CD4-positive, alpha-beta T cell (primary cell): ENCODE measurements around the gene PFDN5. TPM values are rescaled to one million over a fixed set of nuclear protein-coding genes. Genes with fewer than 3 reads are reported as not detected.

Experiments
- ATAC-seq: fragments of 200-7000 bp; cut with Tn5 transposase; one replicate; pipeline ENCODE4 v1.10.0; 2022; ENCODE audit warnings: mild to moderate bottlenecking; ENCODE audit not compliant: poor library complexity
- CTCF ChIA-PET: fragments of 350-600 bp; sonication (Branson Sonifier 250); formaldehyde crosslinking; loops from one replicate; lab custom pipeline; 2021; ENCODE audit warnings: antibody characterized with exemption, inconsistent platforms; lab: Charles Lee
- POLR2A ChIA-PET: fragments of 350-600 bp; sonication (Branson Sonifier 250); formaldehyde crosslinking; loops from one replicate; lab custom pipeline; 2021; ENCODE audit warnings: antibody characterized with exemption, inconsistent platforms; lab: Charles Lee
- DNase-seq, 14 experiments: peaks; one replicate each; pipeline ENCODE4 v3.0.0-alpha.2; 2013 to 2020; ENCODE audit warnings: mixed read lengths in 2 of 14
- H3K27ac ChIP-seq, 2 donors: one replicate each; pipeline versions ENCODE4 v1.5.1 to v1.7.0; 2013; ENCODE audit warnings: low read length in 2 of 2, low read depth in 1 of 2, mild to moderate bottlenecking in 1 of 2
- H3K27me3 ChIP-seq, 2 experiments: 1 replicate in 1 of 2; 2 replicates in 1 of 2; pipeline versions ENCODE4 v1.6.1 to v1.7.0; 2013; ENCODE audit warnings: low read length in 2 of 2, control low read depth in 1 of 2, mild to moderate bottlenecking in 1 of 2, moderate library complexity in 1 of 2; ENCODE audit not compliant: insufficient read depth in 2 of 2, control insufficient read depth in 1 of 2
- H3K36me3 ChIP-seq: one replicate; pipeline ENCODE4 v1.6.1; 2013; ENCODE audit warnings: low read length, control low read depth; ENCODE audit not compliant: insufficient read depth
- H3K4me1 ChIP-seq: one replicate; pipeline ENCODE4 v1.6.1; 2013; ENCODE audit warnings: low read length, control low read depth; ENCODE audit not compliant: insufficient read depth
- H3K4me3 ChIP-seq: one replicate; pipeline ENCODE4 v1.5.1; 2013; ENCODE audit warnings: mild to moderate bottlenecking, low read length, moderate library complexity
- H3K9me3 ChIP-seq, 2 experiments: 1 replicate in 1 of 2; 2 replicates in 1 of 2; pipeline versions ENCODE4 v1.6.1 to v1.7.0; 2013; ENCODE audit warnings: low read length in 2 of 2, mild to moderate bottlenecking in 2 of 2, control low read depth in 1 of 2, moderate library complexity in 1 of 2; ENCODE audit not compliant: control insufficient read depth in 1 of 2, insufficient read depth in 1 of 2
- H3K27ac Mint-ChIP-seq: one replicate; pipeline ENCODE4 v1.8.0; 2020; ENCODE audit warnings: mixed read lengths
- H3K27me3 Mint-ChIP-seq: one replicate; pipeline ENCODE4 v1.8.0; 2021; ENCODE audit warnings: mixed read lengths
- H3K36me3 Mint-ChIP-seq: one replicate; pipeline ENCODE4 v1.8.0; 2021; ENCODE audit warnings: low read depth, mixed read lengths
- H3K4me1 Mint-ChIP-seq: one replicate; pipeline ENCODE4 v1.8.0; 2021; ENCODE audit warnings: low read depth, mixed read lengths
- H3K4me3 Mint-ChIP-seq: one replicate; pipeline ENCODE4 v1.8.0; 2020; ENCODE audit warnings: mild to moderate bottlenecking, mixed read lengths
- H3K9me3 Mint-ChIP-seq: one replicate; pipeline ENCODE4 v1.8.0; 2020; ENCODE audit warnings: mixed read lengths
- CTCF ChIP-seq: fragments of 200-600 bp; IDR thresholded peaks from one replicate; pipeline ENCODE4 v1.8.0; 2022; ENCODE audit warnings: antibody characterized with exemption, mild to moderate bottlenecking
- intact Hi-C, 2 experiments: fragments of 100-400 bp; cut with DNase I in 1 of 2; cut with micrococcal nuclease in 1 of 2; formaldehyde crosslinking; loops; one replicate each; pipeline versions ENCODE4 v1.15.1 to v1.9.0; 2023 to 2025; cut with DNase I, micrococcal nuclease
- total RNA-seq, 174 experiments: library from RNA in 2 of 174; stranded (reverse) in 2 of 174; gene quantifications; one replicate each; pipeline ENCODE4 v1.2.3 and lab custom pipeline; 2021 to 2026

PFDN5 gene
- total RNA-seq, 2 experiments from 2014 or later, result 757 to 763 TPM

- Mint-ChIP-seq H3K9me3 (no peaks in the 10 kb centered on the region), H3K27me3 (no peaks in the 10 kb centered on the region), H3K27ac (peak overlapping the region; percentile 82), H3K4me3 (peak overlapping the region; percentile 95), H3K4me1 (peaks cover 19% of the 10 kb centered on the region), H3K36me3 (no peaks in the 10 kb centered on the region)
- Histone ChIP-seq H3K27me3 (no peaks in the 10 kb centered on the region), H3K27ac (peak overlapping the region; percentile 40 to 50), H3K36me3 (no peaks in the 10 kb centered on the region), H3K4me1 (peaks cover 18% of the 10 kb centered on the region), H3K9me3 (no peaks in the 10 kb centered on the region), H3K4me3 (peak overlapping the region; percentile 86)
- intact Hi-C loops, result loop anchor here (1.0 to 5.0 kb wide), 5 partner anchors 18 to 107 kb away; partner anchors contain the start of genes CSAD (in 1 of the 2) and ZNF740 (in 1 of the 2)
- ATAC-seq, result no peak
- TF ChIP-seq CTCF, result no peak
- no peak for DNase-seq
- ChIA-PET CTCF (interaction anchor here (1.0 to 4.5 kb wide), 11 partner anchors 26 to 110 kb away, joined by 3 to 37 read pairs (median 7); partner anchors contain the start of genes AAAS, CSAD, PFDN5 and ZNF740), POLR2A (interaction anchor here (1.1 to 3.0 kb wide), 10 partner anchors 18 to 88 kb away, joined by 4 to 28 read pairs (median 6); partner anchors contain the start of genes AAAS, CSAD, ITGB7 and PFDN5)
These were observed 26.4 kb upstream of the PFDN5 start for GRCh38 chr12:53268630-53269562.

GRCh38 chr12:53274445-53274844 is 20.9 kb upstream of the PFDN5 start:
- Mint-ChIP-seq H3K27ac (no peak overlapping the region), H3K4me3 (no peak overlapping the region), H3K27me3 (no peaks in the 10 kb centered on the region), H3K36me3 (no peaks in the 10 kb centered on the region), H3K9me3 (no peaks in the 10 kb centered on the region), H3K4me1 (no peaks in the 10 kb centered on the region)
- no peak for TF ChIP-seq CTCF
- DNase-seq (no peak), ATAC-seq (no peak)
- ChIA-PET CTCF (no interaction called here), POLR2A (no interaction called here)
- H3K9me3 ChIP-seq, result no peaks in the 10 kb centered on the region
- H3K36me3 ChIP-seq, result no peaks in the 10 kb centered on the region
- H3K27ac ChIP-seq, result no peak overlapping the region
- intact Hi-C loops, result no loop called here
- no peaks in the 10 kb centered on the region for H3K4me1 ChIP-seq
- H3K27me3 ChIP-seq, result no peaks in the 10 kb centered on the region
- no peak overlapping the region for H3K4me3 ChIP-seq

GRCh38 chr12:53276511-53276910 is 18.8 kb upstream of the PFDN5 start:
- intact Hi-C loops, result no loop called here
- H3K4me3 ChIP-seq, result no peak overlapping the region
- no peak overlapping the region for H3K4me3 Mint-ChIP-seq
- no peak for TF ChIP-seq CTCF
- DNase-seq (no peak), ATAC-seq (no peak)
- H3K9me3 Mint-ChIP-seq, result no peaks in the 10 kb centered on the region
- H3K36me3 ChIP-seq, result no peaks in the 10 kb centered on the region
- ChIA-PET POLR2A (no interaction called here), CTCF (no interaction called here)
- no peaks in the 10 kb centered on the region for H3K27me3 ChIP-seq
- no peaks in the 10 kb centered on the region for H3K9me3 ChIP-seq
- H3K27ac ChIP-seq, result no peak overlapping the region
- H3K27ac Mint-ChIP-seq, result no peak overlapping the region
- no peaks in the 10 kb centered on the region for H3K27me3 Mint-ChIP-seq
- no peaks in the 10 kb centered on the region for H3K4me1 ChIP-seq
- H3K4me1 Mint-ChIP-seq, result no peaks in the 10 kb centered on the region
- H3K36me3 Mint-ChIP-seq, result no peaks in the 10 kb centered on the region
